C4-2B (cell line): ENCODE results near the gene FAM181A.

Source experiments
- CTCF ChIP-seq: fragments of 450-650 bp; conservative IDR thresholded peaks from 2 replicates; pipeline ENCODE4 v1.5.1; 2017; ENCODE audit warnings: mild to moderate bottlenecking
- ZFX ChIP-seq: fragments of 450-650 bp; IDR thresholded peaks from 2 replicates; pipeline ENCODE4 v1.6.1; 2017

- TF ChIP-seq CTCF (no peak), ZFX (no peak)
These were observed 11.3 kb upstream of the FAM181A start for GRCh38 chr14:93915800-93916199.
